Esophagus (tissue), 2 donors: ENCODE results near the gene ULK4. TPM values are rescaled to one million over a fixed set of nuclear protein-coding genes. Genes with fewer than 3 reads are reported as not detected.
"Not testable (repeated sequence)": the region's sequence is repeated elsewhere in the genome, so short reads cannot be mapped to it uniquely, and the experiment has no call there.

ENCODE experiments used
- H3K27ac ChIP-seq, 2 donors: one replicate each; pipeline ENCODE4 v1.5.1; 2013; ENCODE audit warnings: low read depth in 2 of 2, mild to moderate bottlenecking in 2 of 2, inconsistent platforms in 1 of 2, low read length in 1 of 2, moderate library complexity in 1 of 2
- H3K27me3 ChIP-seq, 2 donors: one replicate each; pipeline ENCODE4 v1.6.1; 2013; ENCODE audit warnings: low read length in 2 of 2, control low read depth in 1 of 2, mild to moderate bottlenecking in 1 of 2; ENCODE audit not compliant: insufficient read depth in 2 of 2, control insufficient read depth in 1 of 2
- H3K36me3 ChIP-seq, 2 donors: one replicate each; pipeline ENCODE4 v1.6.1; 2013; ENCODE audit warnings: low read length in 1 of 2; ENCODE audit not compliant: control insufficient read depth in 2 of 2, insufficient read depth in 2 of 2
- H3K4me1 ChIP-seq, 2 donors: one replicate each; pipeline ENCODE4 v1.6.1; 2013; ENCODE audit warnings: low read length in 1 of 2; ENCODE audit not compliant: control insufficient read depth in 2 of 2, insufficient read depth in 2 of 2
- H3K4me3 ChIP-seq, 2 donors: one replicate each; pipeline ENCODE4 v1.5.1; 2013; ENCODE audit warnings: low read length in 2 of 2, mild to moderate bottlenecking in 2 of 2, low read depth in 1 of 2, moderate library complexity in 1 of 2
- H3K9me3 ChIP-seq, 2 donors: one replicate each; pipeline ENCODE4 v1.6.1; 2013; ENCODE audit warnings: mild to moderate bottlenecking in 2 of 2, low read depth in 1 of 2, low read length in 1 of 2, moderate library complexity in 1 of 2; ENCODE audit not compliant: control insufficient read depth in 2 of 2, insufficient read depth in 1 of 2
- WGBS, 2 donors: extraction: QIAGEN DNeasy Blood & Tissue Kit; methylation state at CpG; one replicate each; pipeline ENCODE4 v1.1.7; 2013; 5-methylcytosine and 5-hydroxymethylcytosine counted together
- polyA plus RNA-seq, 2 donors: library from polyadenylated mRNA; stranded (reverse); fragments of 200-250 nt; gene quantifications; one replicate each; pipeline ENCODE4 v1.2.3, GENCODE V29; 2013
- donor health status: healthy with polysubstance abuse.
- donor health status: Bipolar disorder and iron deficiency.

The ULK4 gene
- polyA plus RNA-seq, 2 donors = 1.1 to 1.3 TPM

DNA sequence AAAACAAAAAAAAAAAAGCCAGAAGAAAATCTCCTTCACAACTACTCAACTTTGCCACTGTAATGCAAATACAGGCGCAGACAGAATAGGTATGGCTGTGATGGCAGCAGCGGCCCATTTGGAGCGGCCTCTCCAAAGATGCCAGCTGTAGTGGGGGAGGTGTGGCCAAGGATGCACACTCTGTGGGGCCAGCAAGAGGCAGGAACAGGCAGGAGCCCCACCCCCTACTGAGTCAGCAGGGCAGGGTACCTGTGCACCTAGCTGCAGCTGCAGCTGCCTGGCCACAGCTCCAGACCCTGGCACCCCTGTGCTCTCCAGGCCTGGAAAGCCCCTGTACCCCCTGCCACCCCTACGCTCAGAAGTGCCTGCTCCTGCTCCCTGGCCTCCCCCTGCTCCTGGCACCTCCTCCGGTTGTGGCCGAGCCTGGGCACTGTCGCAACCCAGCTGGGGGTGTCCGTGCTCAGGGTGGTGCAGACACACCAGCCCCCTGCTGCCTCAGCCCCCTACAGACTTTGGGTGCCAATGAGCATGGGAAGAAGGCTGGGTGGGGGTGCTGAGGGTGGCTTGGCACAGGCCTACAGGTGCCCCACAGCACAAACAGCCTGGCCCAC lies 312.7 kb downstream of the ULK4 start:
- H3K27me3 ChIP-seq = no peaks in the 10 kb centered on the region
- no peaks in the 10 kb centered on the region for H3K36me3 ChIP-seq
- H3K9me3 ChIP-seq = no peaks in the 10 kb centered on the region
- no peaks in the 10 kb centered on the region for H3K4me1 ChIP-seq
- H3K27ac ChIP-seq = no peak overlapping the region
- no peak overlapping the region for H3K4me3 ChIP-seq
- 97% methylated on average over 7 to 8 of the region's 8 CpGs for WGBS, 2 donors

DNA sequence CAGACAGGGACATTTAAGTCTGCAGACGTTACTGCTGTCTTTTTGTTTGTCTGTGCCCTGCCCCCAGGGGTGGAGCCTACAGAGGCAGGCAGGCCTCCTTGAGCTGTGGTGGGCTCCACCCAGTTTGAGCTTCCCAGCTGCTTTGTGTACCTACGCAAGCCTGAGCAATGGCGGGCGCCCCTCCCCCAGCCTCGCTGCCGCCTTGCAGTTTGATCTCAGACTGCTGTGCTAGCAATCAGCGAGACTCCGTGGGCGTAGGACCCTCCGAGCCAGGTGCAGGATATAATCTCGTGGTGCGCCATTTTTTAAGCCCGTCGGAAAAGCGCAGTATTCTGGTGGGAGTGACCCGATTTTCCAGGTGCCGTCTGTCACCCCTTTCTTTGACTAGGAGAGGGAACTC lies 314.2 kb downstream of the ULK4 start:
- not testable (repeated sequence) for H3K27me3 ChIP-seq, H3K27ac ChIP-seq, H3K36me3 ChIP-seq, H3K4me3 ChIP-seq, H3K4me1 ChIP-seq, H3K9me3 ChIP-seq
- 97 to 99% methylated on average over 7 to 13 of the region's 17 CpGs for WGBS, 2 donors

- Histone ChIP-seq H3K9me3 (no peaks in the 10 kb centered on the region), H3K36me3 (no peaks in the 10 kb centered on the region), H3K27ac (no peak overlapping the region), H3K4me3 (no peak overlapping the region), H3K4me1 (no peaks in the 10 kb centered on the region), H3K27me3 (no peaks in the 10 kb centered on the region)
- WGBS, 2 donors = 88 to 95% methylated on average over 4 of the region's 4 CpGs
These were observed 321.8 kb downstream of the ULK4 start for GRCh38 chr3:41640076-41640475.

DNA sequence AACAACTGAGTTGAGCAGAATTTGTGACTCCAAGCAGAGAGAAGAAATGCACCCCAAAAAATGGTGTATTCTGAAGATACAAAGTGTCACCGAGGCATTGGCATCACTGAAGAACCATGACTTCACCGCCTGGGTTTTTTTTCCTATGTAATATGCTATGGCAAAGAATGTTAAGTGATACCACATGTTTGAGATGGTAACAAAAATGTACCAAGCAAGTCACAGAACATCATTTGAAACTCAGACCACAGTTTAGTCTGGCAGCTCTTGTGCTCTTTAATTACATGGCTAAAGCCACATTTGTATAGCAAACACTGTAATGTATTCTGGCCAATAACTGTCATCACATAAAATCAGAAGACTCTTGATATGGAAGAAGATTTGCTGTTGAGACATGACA lies 323.5 kb downstream of the ULK4 start:
- H3K36me3 ChIP-seq = no peaks in the 10 kb centered on the region
- H3K4me1 ChIP-seq = no peaks in the 10 kb centered on the region
- no peak overlapping the region for H3K27ac ChIP-seq
- H3K4me3 ChIP-seq = no peak overlapping the region
- no peaks in the 10 kb centered on the region for H3K9me3 ChIP-seq
- H3K27me3 ChIP-seq = no peaks in the 10 kb centered on the region
- 95% methylated on average over 2 of the region's 2 CpGs for WGBS, 2 donors

GRCh38 chr3:41632700-41633099 lies 329.2 kb downstream of the ULK4 start:
- no peak overlapping the region for H3K27ac ChIP-seq
- no peaks in the 10 kb centered on the region for H3K36me3 ChIP-seq
- H3K27me3 ChIP-seq = no peaks in the 10 kb centered on the region
- no peaks in the 10 kb centered on the region for H3K9me3 ChIP-seq
- no peak overlapping the region for H3K4me3 ChIP-seq
- no peaks in the 10 kb centered on the region for H3K4me1 ChIP-seq

DNA sequence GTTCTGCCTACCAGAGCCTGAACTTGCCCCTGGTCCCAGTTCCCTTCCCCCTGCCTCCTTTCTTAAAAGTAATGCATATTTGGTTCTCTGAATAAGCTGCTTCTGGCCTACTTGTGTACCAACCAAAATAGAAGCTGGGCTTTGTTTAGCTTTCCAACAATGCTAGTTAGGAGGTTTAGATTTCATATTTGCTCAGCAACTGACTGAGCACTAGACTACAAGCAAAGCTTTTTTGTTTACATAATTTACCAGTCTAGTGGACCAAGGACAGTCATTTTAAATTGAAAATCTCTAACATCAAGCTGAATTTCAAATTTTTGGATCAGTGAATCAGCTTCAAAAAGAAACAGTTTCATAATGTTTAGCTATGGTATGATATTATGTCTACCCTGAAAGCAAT lies 331.2 kb downstream of the ULK4 start:
- no peaks in the 10 kb centered on the region for H3K4me1 ChIP-seq
- H3K36me3 ChIP-seq = no peaks in the 10 kb centered on the region
- H3K27ac ChIP-seq = no peak overlapping the region
- no peaks in the 10 kb centered on the region for H3K9me3 ChIP-seq
- H3K27me3 ChIP-seq = no peaks in the 10 kb centered on the region
- H3K4me3 ChIP-seq = no peak overlapping the region

DNA sequence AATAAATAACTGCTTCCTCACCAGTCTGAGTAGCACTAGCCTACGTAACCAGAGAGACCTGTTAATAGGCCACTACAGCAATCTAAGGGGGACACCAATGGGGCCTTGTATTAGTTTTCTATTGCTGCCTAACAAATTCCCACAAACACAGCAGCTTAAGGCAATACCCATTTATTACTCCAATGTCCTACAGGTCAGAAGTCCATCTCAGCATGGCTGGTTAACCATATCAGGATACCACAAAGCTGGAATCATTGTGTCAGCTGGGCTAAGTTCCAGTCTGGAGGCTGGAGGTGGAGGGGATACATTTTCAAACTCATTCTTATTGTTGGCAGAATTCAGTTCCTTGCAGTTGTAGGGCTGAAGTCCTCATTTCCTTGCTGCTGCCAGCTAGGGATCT lies 331.9 kb downstream of the ULK4 start:
- Histone ChIP-seq H3K27ac (no peak overlapping the region), H3K9me3 (no peaks in the 10 kb centered on the region)

DNA sequence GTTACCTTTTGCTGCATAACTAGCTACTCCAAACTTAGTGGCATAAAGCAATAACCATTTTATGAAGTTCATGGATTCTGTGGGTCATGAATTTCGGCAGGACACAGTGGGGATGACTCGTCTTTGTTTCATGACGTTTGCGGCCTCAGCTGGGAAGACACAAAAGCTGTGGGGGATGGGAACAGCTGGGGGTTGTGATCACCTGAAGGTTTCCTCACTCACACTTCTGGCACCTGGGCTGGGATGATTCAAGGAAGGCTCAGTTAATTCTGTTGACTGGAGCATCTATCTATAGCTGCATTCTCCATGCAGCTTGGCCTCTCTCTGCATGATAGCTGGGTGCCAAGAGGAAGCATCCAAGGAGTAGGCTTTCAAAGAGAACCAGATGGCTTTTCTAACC lies 332.8 kb downstream of the ULK4 start:
- 85 to 87% methylated on average over 4 of the region's 4 CpGs for WGBS, 2 donors
- Histone ChIP-seq H3K27me3 (no peaks in the 10 kb centered on the region), H3K27ac (no peak overlapping the region), H3K36me3 (no peaks in the 10 kb centered on the region), H3K4me1 (no peaks in the 10 kb centered on the region), H3K9me3 (no peaks in the 10 kb centered on the region), H3K4me3 (no peak overlapping the region)

More for the DNA sequence above, 331.9 kb downstream of the ULK4 start:
- Histone ChIP-seq H3K36me3 (no peaks in the 10 kb centered on the region), H3K4me3 (no peak overlapping the region), H3K27me3 (no peaks in the 10 kb centered on the region), H3K4me1 (no peaks in the 10 kb centered on the region)
- 90 to 94% methylated on average over 1 of the region's 1 CpG for WGBS, 2 donors

DNA sequence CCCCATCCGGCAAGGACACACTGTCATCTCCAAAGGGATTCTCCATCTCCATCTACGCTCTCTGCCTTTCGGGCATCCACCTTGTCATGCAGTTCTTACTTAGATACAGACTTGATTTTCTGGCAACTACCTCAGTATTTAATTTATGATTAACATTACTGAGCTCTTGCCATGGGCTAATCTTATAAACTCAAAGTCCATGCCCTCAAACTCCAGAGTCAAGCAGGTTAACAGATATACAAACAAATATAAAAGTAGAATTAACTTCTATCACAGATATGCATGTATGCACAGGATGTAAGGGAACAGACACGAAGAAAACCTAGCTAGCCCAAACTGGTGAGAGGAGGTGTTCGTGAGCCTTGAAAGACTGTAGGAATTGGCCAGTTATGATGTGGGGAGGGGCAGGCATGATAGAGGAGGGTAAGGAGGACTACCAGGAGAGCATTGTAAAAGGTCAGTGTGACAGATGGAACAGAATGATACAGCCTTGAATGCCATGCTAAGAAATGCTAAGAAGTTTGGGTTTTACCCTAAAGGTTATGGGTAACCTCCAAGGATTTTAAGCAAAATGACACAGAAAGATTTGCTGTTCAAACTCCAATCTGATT lies 334.3 kb downstream of the ULK4 start:
- H3K4me3 ChIP-seq = no peak overlapping the region
- 80 to 94% methylated on average over 5 of the region's 5 CpGs for WGBS, 2 donors
- no peaks in the 10 kb centered on the region for H3K27me3 ChIP-seq
- no peaks in the 10 kb centered on the region for H3K9me3 ChIP-seq
- no peaks in the 10 kb centered on the region for H3K36me3 ChIP-seq
- no peaks in the 10 kb centered on the region for H3K4me1 ChIP-seq
- H3K27ac ChIP-seq = no peak overlapping the region

- Histone ChIP-seq H3K4me3 (no peak overlapping the region), H3K27ac (no peak overlapping the region), H3K27me3 (no peaks in the 10 kb centered on the region), H3K9me3 (no peaks in the 10 kb centered on the region), H3K4me1 (no peaks in the 10 kb centered on the region), H3K36me3 (no peaks in the 10 kb centered on the region)
- WGBS, 2 donors = 82 to 85% methylated on average over 2 of the region's 2 CpGs
These were observed 349.1 kb downstream of the ULK4 start for GRCh38 chr3:41612853-41613252.
